GM21723 (cell line): Measurements from ENCODE around the gene MTCL1.
"Not testable (repeated sequence)": the region's sequence is repeated elsewhere in the genome, so short reads cannot be mapped to it uniquely, and the experiment has no call there.

Experiments used
- ATAC-seq: cut with Tn5 transposase; IDR thresholded peaks from one replicate; pipeline ENCODE4 v1.9.1; 2021; ENCODE audit warnings: mild to moderate bottlenecking, moderate library complexity; ENCODE audit not compliant: unreplicated experiment

Gene MTCL1

DNA sequence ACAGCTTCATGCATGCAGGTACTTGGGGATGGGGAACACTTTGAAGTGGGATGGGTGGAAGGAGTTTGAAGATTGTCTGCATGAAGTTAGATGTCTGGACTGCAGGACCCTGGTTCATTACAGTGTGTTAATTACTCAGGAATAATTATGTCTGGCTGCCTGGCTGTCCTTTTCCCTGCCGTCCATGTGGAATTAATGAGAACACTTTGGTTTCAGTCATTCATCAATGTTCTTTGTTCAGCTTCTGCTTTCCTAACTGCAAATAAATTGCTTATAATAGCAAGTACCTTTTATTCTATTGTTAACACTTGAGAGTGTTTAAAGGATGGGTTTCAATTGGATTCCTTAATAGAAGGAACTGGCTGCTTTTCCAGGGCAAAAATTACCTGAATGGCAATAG is 35.8 kb downstream of the MTCL1 start:
- ATAC-seq = no peak

DNA sequence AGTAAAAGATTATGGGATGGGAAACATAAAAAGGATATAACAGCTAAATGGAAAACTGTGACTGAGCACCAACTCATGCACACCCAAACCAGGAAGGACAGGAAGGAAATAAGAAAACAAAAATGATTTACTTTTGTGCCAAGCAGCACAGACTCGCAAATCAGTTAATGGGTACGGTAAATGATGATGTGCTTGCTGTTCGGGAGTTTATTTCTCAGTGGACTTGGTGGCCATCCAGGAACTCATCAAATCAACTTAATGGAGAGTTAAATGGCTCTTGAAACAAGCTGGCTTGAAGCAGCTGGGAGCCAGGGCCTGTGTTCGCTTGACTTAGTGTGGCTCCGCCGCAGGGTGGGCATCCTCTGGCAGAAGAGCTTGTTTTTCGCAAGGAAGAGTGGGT is 36.2 kb downstream of the MTCL1 start:
- ATAC-seq = no peak

DNA sequence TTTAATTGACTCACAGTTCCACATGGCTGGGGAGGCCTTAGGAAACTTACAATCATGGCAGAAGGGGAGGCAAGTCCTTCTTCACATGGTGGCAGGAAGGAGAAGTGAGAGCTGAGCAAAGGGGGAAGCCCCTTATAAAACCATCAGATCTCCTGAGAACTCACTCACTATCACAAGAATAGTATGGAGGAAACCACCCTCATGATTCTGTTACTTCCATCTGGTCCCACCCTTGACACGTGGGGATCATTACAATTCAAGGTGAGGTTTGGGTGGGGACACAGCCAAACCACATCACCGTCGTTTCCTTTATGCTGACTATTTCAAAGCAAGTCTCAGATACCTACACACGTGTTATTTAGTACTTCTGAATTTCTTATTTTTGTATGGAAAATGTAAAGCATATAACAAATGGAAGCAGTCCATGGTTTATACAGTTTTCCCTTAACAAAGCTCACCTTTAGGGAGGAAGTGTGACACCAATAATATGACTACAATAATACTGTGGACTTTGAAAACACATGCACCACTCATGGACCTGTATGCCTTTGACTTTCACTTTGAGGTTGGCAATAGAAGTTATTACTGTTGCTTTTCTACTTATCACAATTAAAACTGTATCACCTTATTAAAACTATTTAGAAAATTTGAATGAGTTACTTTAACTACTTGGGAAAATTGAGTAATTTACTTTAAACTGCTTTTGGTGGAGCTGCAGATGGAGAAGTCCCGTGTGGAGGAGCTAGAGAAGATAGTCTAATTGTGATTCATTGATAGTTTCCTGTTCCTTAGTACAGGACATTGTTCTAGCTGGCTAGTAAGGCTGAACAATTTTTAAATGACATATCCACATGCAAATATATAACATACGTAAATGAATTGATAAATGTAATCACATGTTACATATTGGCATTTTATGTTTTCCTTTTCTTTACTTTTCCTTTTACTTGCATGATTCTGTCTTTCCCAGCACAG is 37.3 kb downstream of the MTCL1 start:
- no peak for ATAC-seq

DNA sequence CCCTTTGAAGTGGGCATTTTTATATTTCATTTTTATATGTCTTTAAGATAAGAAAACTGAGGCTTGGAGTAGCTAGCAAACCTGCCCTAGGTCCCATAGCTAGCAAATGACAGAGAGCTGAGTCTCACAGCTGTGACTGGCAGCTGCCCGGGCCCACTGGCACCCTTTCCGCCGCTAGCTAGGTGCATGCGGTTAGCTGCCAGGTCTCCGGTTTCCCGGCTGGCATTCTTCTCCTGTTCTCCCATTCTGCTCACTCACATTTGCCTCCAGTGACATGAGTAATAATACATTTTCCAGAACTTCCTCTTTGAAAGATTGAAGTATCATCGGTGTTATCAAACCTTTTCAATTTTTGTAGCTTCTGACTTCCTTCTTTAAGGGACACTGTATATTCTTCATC is 38.7 kb downstream of the MTCL1 start:
- no peak for ATAC-seq

DNA sequence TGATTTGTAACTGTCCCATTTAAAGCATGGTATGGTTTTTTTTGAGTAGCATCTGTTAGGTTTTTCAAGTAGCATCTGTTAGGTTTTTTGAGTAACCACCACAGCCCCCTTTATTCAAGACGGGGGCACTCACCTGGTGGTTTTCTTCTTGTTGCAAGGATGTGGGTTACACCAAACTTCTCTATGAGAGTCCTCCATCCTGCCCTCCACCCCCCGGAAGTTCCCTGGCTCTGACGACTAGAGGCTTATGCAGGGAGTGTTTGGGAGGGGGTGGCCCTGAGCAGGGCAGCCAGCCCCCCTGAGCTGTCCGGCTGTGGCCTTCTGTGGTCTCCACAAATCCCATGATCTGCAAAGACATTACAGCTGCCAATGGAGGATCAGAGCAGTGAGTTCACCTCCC is 39.3 kb downstream of the MTCL1 start:
- no peak for ATAC-seq

DNA sequence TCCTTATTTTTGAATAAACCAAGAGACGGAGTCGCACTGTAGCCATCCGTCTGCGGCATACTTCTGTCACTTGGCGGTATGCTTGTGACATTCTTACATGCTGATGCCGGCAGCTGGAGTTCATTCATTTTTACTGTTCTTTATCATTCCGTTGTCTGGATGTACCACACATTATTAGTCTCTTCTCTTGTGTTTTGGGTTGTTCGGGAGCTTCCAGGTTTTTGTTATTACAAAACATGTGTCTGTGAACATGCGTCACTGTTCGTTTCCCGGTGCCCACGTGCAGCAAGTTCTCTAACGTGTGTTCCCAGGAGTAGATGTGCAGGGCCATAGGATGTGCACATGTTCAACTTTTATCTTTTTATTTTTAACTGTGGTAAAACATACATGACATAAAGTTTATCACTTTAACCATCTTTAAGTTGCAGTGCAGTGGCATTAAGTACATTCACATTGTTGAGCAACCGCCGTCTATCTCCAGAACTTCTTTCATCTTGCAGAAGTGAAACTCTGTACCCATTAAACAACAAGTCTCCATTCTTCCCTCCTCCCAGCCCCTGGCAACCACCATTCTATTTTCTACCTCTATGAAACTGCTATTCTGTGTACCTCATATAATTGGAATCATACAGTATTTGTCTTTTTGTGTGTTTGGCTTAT is 40.1 kb downstream of the MTCL1 start:
- ATAC-seq = no peak

DNA sequence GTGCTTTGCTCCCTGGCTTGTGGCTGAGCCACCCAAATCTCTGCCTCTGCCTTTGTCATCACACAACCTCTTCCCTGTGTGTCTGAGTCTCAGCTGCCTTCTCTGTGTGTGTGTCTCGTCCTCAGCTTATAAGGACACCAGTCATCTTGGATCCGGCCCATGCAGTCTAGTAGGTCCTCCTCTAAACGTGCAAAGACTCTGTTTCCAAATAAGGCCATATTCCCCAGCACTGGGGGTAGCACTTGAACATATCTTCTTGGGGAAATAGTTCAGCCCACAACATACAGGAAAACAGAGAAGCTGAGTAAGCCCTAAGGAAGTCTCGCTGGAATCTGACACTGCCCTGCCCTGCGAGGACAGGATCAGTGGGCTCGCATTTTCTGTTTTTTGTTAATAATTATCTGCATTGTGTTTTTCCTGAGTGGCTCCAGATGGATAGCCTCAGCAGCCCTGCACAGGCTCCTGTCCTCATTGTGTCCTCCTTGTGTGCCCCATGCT is 42.1 kb downstream of the MTCL1 start:
- ATAC-seq = no peak

DNA sequence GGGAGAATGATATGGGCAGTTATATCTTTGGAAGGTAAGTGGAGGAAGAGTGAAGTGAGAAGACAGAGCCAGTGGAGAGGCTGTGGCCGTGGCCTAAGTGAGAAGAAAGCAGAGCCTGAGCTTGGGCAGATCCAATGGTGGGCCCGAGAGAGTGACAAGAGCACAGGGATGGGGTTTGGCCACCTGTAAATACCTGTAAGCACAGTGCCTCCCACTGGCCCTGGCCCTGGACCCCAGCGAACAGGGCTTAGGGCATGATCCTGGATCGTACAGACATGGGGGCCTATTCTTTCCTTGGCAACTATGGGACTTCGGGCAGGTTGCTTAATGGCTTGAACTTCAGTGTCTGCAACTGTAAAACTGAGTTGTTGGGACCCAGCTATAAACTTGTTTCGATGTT is 44.1 kb downstream of the MTCL1 start:
- no peak for ATAC-seq

DNA sequence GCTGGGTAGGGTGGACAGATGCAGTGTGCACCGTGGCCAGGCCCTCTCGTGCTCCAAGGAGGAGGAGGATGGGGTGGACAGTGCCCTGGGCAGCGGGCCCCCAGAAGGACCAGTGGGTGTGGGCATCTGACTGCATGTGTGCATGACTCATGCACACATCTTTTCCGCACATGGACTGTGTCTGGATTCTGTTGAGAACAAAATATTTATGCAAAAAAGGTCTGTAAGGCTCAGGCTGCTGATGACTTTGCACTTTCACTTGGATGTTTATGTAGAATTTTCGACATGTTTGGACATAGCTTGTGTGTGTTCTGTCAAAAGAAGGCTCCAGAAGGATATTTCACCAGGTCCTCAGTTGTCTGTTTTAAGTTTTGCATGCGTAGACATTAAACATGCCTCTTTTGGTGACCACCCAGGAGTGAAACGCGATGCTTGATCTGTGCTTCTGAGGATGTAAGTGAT is 45.6 kb downstream of the MTCL1 start:
- ATAC-seq = no peak

DNA sequence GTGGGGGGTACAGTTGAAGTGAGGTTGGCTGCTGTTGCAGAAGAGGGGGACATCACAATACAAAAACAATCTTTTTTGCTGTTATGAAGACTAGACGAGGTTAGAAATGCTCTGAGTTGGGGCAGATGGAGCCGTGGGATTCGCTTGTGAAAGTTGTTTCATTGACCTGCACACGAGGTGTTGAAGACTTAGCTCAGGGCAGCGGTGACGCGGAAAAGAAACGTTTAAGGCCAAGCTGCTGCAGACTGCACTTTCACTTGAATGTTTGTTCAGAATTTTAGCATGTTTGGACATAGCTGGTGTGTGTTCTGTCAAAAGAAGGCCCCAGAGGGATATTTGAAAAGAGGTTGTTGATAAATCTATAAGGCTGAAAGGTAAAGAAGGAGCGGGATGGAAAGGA is 46.3 kb downstream of the MTCL1 start:
- ATAC-seq = no peak

DNA sequence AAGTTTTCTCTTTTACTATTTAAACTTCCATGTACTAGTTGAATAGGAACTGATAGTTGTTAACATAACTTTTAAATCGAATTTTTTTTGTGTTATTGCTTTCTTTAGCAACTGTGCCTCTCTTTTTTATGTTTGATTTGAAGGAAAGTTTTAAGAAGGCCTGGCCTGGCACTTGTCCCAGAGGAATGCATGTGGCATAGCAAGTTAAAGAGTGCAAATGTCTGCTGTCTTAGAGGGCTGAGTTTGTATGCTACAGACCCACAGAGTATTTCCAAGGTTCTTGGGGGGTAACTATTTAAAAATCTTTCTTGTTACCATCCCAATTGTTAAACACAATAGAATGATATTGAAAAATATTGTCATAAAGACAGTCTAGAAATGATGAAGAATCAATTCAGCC is 47.0 kb downstream of the MTCL1 start:
- ATAC-seq = no peak

DNA sequence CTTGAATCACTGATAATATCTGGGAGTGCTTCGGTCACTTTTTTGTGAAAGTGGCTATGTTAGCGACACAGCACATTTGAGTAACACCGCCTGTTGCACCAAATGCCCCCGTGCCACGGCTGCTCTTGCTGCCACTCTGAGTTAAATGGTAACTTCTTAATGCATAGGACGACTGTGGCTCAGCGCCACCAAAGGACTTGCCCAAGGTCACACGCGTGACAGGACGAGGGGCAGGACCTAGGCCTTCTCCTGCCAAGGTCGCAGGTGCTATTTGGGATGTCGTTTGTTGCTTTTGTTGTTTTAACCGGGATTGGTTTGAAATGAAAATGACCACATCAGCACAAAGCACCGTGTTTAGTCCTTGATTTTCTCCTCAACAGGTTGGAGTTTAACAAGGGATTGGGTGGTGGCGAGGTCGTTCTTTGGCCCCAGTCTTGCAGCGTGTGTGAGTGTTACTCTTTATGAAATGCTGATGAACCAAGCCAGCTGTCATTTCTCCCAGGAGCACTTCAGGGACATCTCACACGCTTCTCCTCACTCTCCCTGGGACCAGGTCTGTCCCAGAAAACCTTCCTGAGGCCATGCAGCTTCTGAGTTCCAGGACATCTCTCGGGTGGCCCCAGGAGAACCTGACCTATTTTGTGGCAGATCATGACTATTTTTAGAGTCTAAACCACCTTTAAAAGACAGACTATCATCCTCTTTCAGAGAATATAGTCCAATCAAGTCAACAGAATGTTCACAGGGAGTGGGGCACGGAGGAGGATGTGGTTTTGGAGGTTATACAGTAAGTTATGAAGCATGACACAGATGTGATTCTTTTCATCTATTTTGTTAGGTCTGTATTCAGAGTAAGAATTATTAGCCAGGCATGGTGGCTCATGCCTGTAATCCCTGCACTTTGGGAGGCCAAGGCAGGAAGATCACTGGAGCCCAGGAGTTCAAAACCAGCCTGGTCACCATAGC is 49.9 kb downstream of the MTCL1 start:
- no peak for ATAC-seq

DNA sequence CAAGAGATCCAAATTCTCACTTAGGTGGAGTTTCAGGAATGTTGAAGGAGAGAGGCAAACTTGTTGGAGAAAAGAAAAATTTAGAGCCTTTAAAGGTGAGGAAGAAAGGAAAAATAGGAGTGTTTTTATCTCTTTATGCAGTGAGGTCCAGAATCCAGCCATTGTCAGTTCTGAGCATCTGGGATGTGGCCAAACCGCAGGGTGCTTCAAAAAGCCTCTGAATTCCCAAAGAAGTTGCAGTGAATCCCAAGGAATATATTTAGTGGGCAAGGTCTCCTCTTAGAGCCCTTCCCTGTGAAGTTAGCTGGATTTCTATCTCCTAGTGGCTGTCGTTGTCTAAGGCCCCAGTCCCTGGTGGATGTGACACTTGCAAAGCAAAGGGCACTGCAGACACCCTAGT is 51.2 kb downstream of the MTCL1 start:
- no peak for ATAC-seq

DNA sequence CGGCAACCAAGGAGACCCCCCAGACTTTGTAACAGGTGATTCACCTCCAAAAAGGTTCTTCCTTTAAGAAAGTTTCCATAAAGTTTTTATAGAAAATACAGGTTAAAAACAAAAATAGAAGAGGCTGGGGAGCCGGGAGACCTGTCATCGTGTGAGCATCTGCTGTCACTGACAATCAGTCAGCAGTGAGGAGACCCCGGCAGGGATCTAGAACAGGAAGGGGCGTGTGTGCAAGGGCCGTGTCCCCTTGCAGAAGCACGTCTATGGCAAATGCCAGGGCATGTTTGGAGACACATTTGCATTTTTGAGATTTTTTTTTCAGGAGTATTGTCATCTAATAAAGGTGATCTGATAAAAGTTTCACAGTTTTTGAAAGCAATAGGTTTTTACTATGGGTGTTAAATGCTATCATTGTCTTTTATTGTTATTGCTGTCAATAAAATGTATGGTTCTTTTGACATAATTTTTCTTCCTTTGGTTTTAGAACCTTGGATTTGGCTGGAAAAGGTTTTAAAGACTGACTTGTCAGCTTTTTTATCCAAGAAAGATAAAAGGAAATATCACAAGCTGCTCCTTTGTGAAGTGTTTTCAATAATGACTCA is 52.1 kb downstream of the MTCL1 start:
- ATAC-seq = no peak

DNA sequence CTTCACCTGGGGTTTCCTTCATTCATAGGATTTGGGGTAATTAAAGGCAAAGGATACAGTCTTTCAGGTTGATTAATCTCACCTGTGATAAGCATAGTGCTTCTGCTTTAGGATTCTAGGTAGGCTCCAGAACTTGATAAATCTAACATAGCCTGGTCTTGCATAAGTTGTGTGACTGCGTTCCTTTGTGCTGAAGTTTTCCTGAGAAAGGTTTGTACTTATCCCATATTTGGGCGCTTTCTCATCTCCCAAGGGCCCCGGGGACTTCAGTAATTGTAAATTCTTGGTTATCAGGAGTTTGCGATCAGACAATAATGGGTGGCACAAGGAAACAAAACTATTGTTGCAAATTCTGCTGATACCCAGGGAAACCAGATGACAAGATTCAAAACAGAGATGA is 53.1 kb downstream of the MTCL1 start:
- no peak for ATAC-seq

DNA sequence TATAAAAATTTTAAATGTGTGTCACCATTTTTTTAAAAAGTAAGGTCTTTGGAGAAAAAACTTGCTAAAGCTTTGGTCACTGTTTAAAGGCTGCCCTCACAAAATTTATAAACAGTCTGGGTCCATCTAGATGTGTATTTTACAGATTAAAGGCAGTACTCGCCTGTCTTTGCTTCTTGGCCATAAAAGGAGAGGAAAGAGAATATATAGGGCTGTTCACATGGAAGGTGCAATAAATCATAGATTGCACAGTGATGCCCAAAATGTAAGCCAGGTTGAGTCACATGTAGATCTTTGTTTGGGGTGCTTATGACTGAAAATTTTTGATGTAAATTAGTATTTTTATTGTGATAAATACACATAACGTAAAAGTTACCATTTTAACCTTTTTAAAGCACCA is 55.6 kb downstream of the MTCL1 start:
- no peak for ATAC-seq

DNA sequence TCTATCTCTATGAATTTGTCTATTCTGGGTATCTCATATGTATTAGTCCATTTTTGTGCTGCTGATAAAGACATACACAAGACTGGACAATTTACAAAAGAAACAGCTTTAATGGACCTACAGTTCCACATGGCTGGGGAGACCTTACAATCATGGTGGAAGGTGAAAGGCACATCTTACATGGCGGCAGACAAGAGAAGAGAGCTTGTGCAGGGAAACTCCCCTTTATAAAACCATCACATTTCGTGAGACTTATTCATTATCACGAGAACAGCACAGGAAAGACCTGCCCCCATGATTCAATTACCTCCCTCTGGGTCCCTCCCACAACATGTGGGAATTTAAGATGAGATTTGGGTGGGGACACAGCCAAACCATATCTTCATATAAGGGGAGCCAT is 56.2 kb downstream of the MTCL1 start:
- not testable (repeated sequence) for ATAC-seq

DNA sequence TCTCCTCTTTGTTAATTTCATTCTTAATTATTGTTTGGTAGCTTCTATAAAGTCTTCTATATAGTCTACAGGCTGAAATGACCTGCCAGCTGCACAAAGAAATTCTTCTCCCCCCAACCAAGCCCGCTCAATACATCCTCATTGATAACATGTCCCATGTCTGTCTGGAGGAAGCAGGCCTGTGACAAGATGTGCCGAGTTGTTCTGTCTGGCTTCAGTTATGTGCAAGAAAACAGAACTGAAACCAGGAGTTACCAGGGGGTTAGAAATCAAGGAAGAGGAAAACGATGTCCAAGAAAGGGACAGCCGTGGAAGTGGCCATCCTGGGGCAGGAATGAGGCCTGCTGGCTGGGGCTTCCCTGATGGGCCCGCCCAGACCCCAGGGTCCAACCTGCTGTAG is 57.6 kb downstream of the MTCL1 start:
- no peak for ATAC-seq

DNA sequence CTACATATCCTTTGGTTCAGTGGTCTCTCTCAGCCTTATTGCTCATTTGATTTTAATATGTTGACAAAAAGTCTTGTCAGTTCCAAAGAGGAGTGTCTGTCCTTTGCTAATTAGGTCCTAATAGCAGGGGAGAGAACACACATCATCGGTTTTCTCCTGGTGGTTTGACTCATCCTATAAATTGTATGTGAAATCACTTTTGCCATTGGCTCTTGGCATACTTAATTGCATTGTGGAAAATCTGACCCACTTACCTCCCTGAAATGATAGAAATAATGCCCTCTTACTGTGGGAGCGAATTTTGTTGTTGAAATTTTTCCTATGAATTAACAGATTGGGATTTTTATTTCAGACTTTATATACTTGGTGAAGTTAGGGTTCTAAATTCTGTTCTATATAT is 58.3 kb downstream of the MTCL1 start:
- ATAC-seq = no peak

DNA sequence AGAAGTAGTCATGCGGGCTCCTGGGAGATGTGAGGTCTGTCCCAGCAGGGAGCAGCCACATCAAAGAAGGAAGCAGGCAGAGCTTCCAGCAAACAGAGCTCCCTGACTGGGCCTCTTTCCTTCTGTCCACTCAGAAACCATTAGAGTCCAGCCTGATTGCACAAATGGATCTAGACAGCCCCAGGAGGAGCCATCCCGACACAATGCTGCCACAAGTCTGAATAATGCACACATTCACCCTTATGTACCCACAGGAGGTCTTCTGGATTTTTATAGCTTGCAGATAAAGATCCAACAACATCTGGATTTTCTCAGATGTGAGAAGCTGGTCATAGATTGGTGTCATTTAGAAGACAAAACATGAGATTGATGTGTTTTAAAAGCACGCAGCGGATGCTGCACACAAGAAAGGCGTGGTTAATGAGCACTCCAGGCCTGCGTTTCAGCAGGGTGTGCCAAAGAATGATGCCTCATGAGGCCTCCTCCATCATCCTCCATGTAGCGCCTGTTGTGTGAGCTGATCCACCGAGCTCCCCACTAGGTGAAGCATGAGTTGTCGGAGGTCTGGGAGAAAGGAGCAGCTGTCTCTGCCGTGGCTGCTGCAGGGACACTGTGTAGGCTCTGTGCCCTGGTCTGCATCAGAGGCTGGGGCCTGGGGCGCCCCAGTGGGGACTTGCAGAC is 60.6 kb downstream of the MTCL1 start:
- ATAC-seq = no peak
